Measurements from ENCODE around the gene SLC34A1. TPM values are rescaled to one million over a fixed set of nuclear protein-coding genes. Genes with fewer than 3 reads are reported as not detected.

Gene SLC34A1
- total RNA-seq, 1 experiment from 2014 or later = 0.28 TPM

- Histone ChIP-seq H3F3A (ENCODE audit: insufficient read depth, low read depth) (peaks cover 4% of the 10 kb centered on the region; the same call in 1 of the 2 replicates), H2AFZ (no peak overlapping the region), H3K36me3 (ENCODE audit: low read depth) (no peaks in the 10 kb centered on the region), H3K4me3 (no peak overlapping the region), H3K4me2 (no peak overlapping the region), H3K79me2 (ENCODE audit: low read depth) (no peaks in the 10 kb centered on the region), H3K27me3 (ENCODE audit: insufficient read depth, low read depth) (no peaks in the 10 kb centered on the region), H3K27ac (no peak overlapping the region), H4K20me1 (ENCODE audit: insufficient read depth) (no peaks in the 10 kb centered on the region), H3K9me3 (ENCODE audit: insufficient read depth, low read depth) (no peaks in the 10 kb centered on the region), H3K4me1 (replicated peaks; ENCODE audit: insufficient read depth) (peaks cover 11% of the 10 kb centered on the region; the same call in 1 of the 2 replicates), H3K9me2 (ENCODE audit: insufficient read depth) (no peaks in the 10 kb centered on the region)
- ChIA-PET CTCF (no interaction called here), POLR2A (ENCODE audit: unreplicated experiment) (no interaction called here)
- TF ChIP-seq CTCF (conservative IDR thresholded peaks at IDR 0.05) = no peak
- no peak for TF ChIP-seq EZH2 (IDR thresholded peaks at IDR 0.05; ENCODE audit: low read depth)
- intact Hi-C loops (cut with micrococcal nuclease; ENCODE audit: unreplicated experiment) = no loop called here
- BruUV-seq (replicated peaks) = no TSS peak
- DNase-seq = no peak
These were observed 1.7 kb upstream of the SLC34A1 start for GRCh38 chr5:177382423-177383029.

GRCh38 chr5:177383181-177383580, 1.1 kb upstream of the SLC34A1 start:
- Histone ChIP-seq H3K4me1 (replicated peaks; ENCODE audit: insufficient read depth) (peaks cover 18% of the 10 kb centered on the region), H2AFZ (no peak overlapping the region), H3K4me2 (no peak overlapping the region), H3K27me3 (ENCODE audit: insufficient read depth, low read depth) (no peaks in the 10 kb centered on the region), H3K9me2 (ENCODE audit: insufficient read depth) (no peaks in the 10 kb centered on the region), H3K27ac (no peak overlapping the region), H3K36me3 (ENCODE audit: low read depth) (no peaks in the 10 kb centered on the region), H3K79me2 (ENCODE audit: low read depth) (no peaks in the 10 kb centered on the region), H3K4me3 (no peak overlapping the region), H4K20me1 (ENCODE audit: insufficient read depth) (no peaks in the 10 kb centered on the region), H3F3A (ENCODE audit: insufficient read depth, low read depth) (peaks cover 7% of the 10 kb centered on the region; the same call in 1 of the 2 replicates), H3K9me3 (ENCODE audit: insufficient read depth, low read depth) (no peaks in the 10 kb centered on the region)
- intact Hi-C loops (cut with micrococcal nuclease; ENCODE audit: unreplicated experiment) = no loop called here
- TF ChIP-seq CTCF (conservative IDR thresholded peaks at IDR 0.05) (no peak), EZH2 (IDR thresholded peaks at IDR 0.05; ENCODE audit: low read depth) (no peak)
- POLR2A ChIA-PET (ENCODE audit: unreplicated experiment) = interaction anchor here (0.6 to 0.7 kb wide), 2 partner anchors 63 to 134 kb away, joined by 3 to 7 read pairs; partner anchors contain the start of gene DDX41
- no TSS peak for BruUV-seq (replicated peaks)
- CTCF ChIA-PET = no interaction called here
- DNase-seq = no peak

- no peak overlapping the region for H3K27ac ChIP-seq
- no peaks in the 10 kb centered on the region for H3K79me2 ChIP-seq (ENCODE audit: low read depth)
- TF ChIP-seq EZH2 (IDR thresholded peaks at IDR 0.05; ENCODE audit: low read depth) (no peak), CTCF (conservative IDR thresholded peaks at IDR 0.05) (no peak)
- BruUV-seq (replicated peaks) = no TSS peak
- H4K20me1 ChIP-seq (ENCODE audit: insufficient read depth) = no peaks in the 10 kb centered on the region
- DNase-seq = no peak
- no peaks in the 10 kb centered on the region for H3K9me2 ChIP-seq (ENCODE audit: insufficient read depth)
- POLR2A ChIA-PET (ENCODE audit: unreplicated experiment) = no interaction called here
- H3K4me2 ChIP-seq = no peak overlapping the region
- H3K4me3 ChIP-seq = no peak overlapping the region
- H3K36me3 ChIP-seq (ENCODE audit: low read depth) = no peaks in the 10 kb centered on the region
- intact Hi-C loops (cut with micrococcal nuclease; ENCODE audit: unreplicated experiment) = no loop called here
- CTCF ChIA-PET = no interaction called here
- peaks cover 34% of the 10 kb centered on the region for H3K4me1 ChIP-seq (replicated peaks; ENCODE audit: insufficient read depth)
- no peaks in the 10 kb centered on the region for H3K27me3 ChIP-seq (ENCODE audit: insufficient read depth, low read depth)
- no peaks in the 10 kb centered on the region for H3K9me3 ChIP-seq (ENCODE audit: insufficient read depth, low read depth)
- no peak overlapping the region for H2AFZ ChIP-seq
- H3F3A ChIP-seq (ENCODE audit: insufficient read depth, low read depth) = peaks cover 26% of the 10 kb centered on the region
These were observed 1.5 kb downstream of the SLC34A1 start for GRCh38 chr5:177385720-177386119.

Measured in PC-9 (cell line).